ENCODE data around the gene MAP4K3. TPM values are rescaled to one million over a fixed set of nuclear protein-coding genes. Genes with fewer than 3 reads are reported as not detected.
"Not testable (repeated sequence)": the region's sequence is repeated elsewhere in the genome, so short reads cannot be mapped to it uniquely, and the experiment has no call there.

MAP4K3 gene
- total and polyA plus RNA-seq, 2 donors: 11.0 to 19.5 TPM

GRCh38 chr2:39375917-39376316, 61.2 kb downstream of the MAP4K3 start:
- H3K9me3 ChIP-seq (ENCODE audit: control insufficient read depth in 2 of 2, insufficient read depth in 1 of 2, low read length in 1 of 2): no peaks in the 10 kb centered on the region
- peaks cover 0 to 5% of the 10 kb centered on the region in 2 donors for H3K36me3 ChIP-seq (ENCODE audit: control insufficient read depth in 2 of 2, insufficient read depth in 2 of 2, low read length in 1 of 2)
- DNase-seq (ENCODE audit: low read depth in 6 of 9, low spot score in 9 of 9): no peak
- peaks cover 0 to 3% of the 10 kb centered on the region in 2 donors for H3K4me1 ChIP-seq (ENCODE audit: control insufficient read depth in 2 of 2, insufficient read depth in 2 of 2, low read length in 2 of 2)
- H3K27me3 ChIP-seq (ENCODE audit: control insufficient read depth in 2 of 2, insufficient read depth in 1 of 2, low read length in 1 of 2): no peaks in the 10 kb centered on the region
- WGBS: over 99% methylated on average over 2 of the region's 2 CpGs
- no peak overlapping the region for H3K27ac ChIP-seq (ENCODE audit: low read depth in 1 of 2, low read length in 1 of 2)
- no peak overlapping the region for H3K4me3 ChIP-seq (ENCODE audit: low read length in 2 of 2)

- 50% methylated on average over 2 of the region's 2 CpGs for WGBS
- H3K36me3 ChIP-seq (ENCODE audit: control insufficient read depth in 2 of 2, insufficient read depth in 2 of 2, low read length in 1 of 2): peaks cover 0 to 5% of the 10 kb centered on the region in 2 donors
These were observed 63.8 kb downstream of the MAP4K3 start for GRCh38 chr2:39373181-39373802.

GRCh38 chr2:39370101-39370500, 67.0 kb downstream of the MAP4K3 start:
- Histone ChIP-seq H3K9me3 (ENCODE audit: control insufficient read depth in 2 of 2, insufficient read depth in 1 of 2, low read length in 1 of 2) (no peaks in the 10 kb centered on the region), H3K36me3 (ENCODE audit: control insufficient read depth in 2 of 2, insufficient read depth in 2 of 2, low read length in 1 of 2) (peaks cover 0 to 2% of the 10 kb centered on the region in 2 donors), H3K27me3 (ENCODE audit: control insufficient read depth in 2 of 2, insufficient read depth in 1 of 2, low read length in 1 of 2) (no peaks in the 10 kb centered on the region), H3K4me1 (ENCODE audit: control insufficient read depth in 2 of 2, insufficient read depth in 2 of 2, low read length in 2 of 2) (peaks cover 0 to 2% of the 10 kb centered on the region in 2 donors), H3K27ac (ENCODE audit: low read depth in 1 of 2, low read length in 1 of 2) (no peak overlapping the region), H3K4me3 (ENCODE audit: low read length in 2 of 2) (no peak overlapping the region)
- DNase-seq (ENCODE audit: low read depth in 6 of 9, low spot score in 9 of 9): no peak
- 98% methylated on average over 2 of the region's 2 CpGs for WGBS

More at GRCh38 chr2:39373181-39373802, 63.8 kb downstream of the MAP4K3 start:
- H3K9me3 ChIP-seq (ENCODE audit: control insufficient read depth in 2 of 2, insufficient read depth in 1 of 2, low read length in 1 of 2): no peaks in the 10 kb centered on the region
- no peak overlapping the region for H3K27ac ChIP-seq (ENCODE audit: low read depth in 1 of 2, low read length in 1 of 2)
- no peaks in the 10 kb centered on the region for H3K27me3 ChIP-seq (ENCODE audit: control insufficient read depth in 2 of 2, insufficient read depth in 1 of 2, low read length in 1 of 2)
- H3K4me3 ChIP-seq (ENCODE audit: low read length in 2 of 2): no peak overlapping the region
- no peak for DNase-seq (ENCODE audit: low read depth in 6 of 9, low spot score in 9 of 9)
- peaks cover 0 to 4% of the 10 kb centered on the region in 2 donors for H3K4me1 ChIP-seq (ENCODE audit: control insufficient read depth in 2 of 2, insufficient read depth in 2 of 2, low read length in 2 of 2)

GRCh38 chr2:39368846-39369245, 68.2 kb downstream of the MAP4K3 start:
- H3K4me3 ChIP-seq (ENCODE audit: low read length in 2 of 2): no peak overlapping the region
- no peaks in the 10 kb centered on the region for H3K27me3 ChIP-seq (ENCODE audit: control insufficient read depth in 2 of 2, insufficient read depth in 1 of 2, low read length in 1 of 2)
- peak in 2 of 9 donors; percentile 14 to 32 for DNase-seq (ENCODE audit: low read depth in 6 of 9, low spot score in 9 of 9)
- no peaks in the 10 kb centered on the region for H3K36me3 ChIP-seq (ENCODE audit: control insufficient read depth in 2 of 2, insufficient read depth in 2 of 2, low read length in 1 of 2)
- H3K4me1 ChIP-seq (ENCODE audit: control insufficient read depth in 2 of 2, insufficient read depth in 2 of 2, low read length in 2 of 2): peaks cover 0 to 2% of the 10 kb centered on the region in 2 donors
- 18% methylated on average over 3 of the region's 3 CpGs for WGBS
- no peaks in the 10 kb centered on the region for H3K9me3 ChIP-seq (ENCODE audit: control insufficient read depth in 2 of 2, insufficient read depth in 1 of 2, low read length in 1 of 2)
- no peak overlapping the region for H3K27ac ChIP-seq (ENCODE audit: low read depth in 1 of 2, low read length in 1 of 2)

- DNase-seq (ENCODE audit: low read depth in 6 of 9, low spot score in 9 of 9): no peak
- Histone ChIP-seq H3K27me3 (ENCODE audit: control insufficient read depth in 2 of 2, insufficient read depth in 1 of 2, low read length in 1 of 2) (no peaks in the 10 kb centered on the region), H3K9me3 (ENCODE audit: control insufficient read depth in 2 of 2, insufficient read depth in 1 of 2, low read length in 1 of 2) (no peaks in the 10 kb centered on the region), H3K4me3 (ENCODE audit: low read length in 2 of 2) (no peak overlapping the region), H3K4me1 (ENCODE audit: control insufficient read depth in 2 of 2, insufficient read depth in 2 of 2, low read length in 2 of 2) (peaks cover 0 to 2% of the 10 kb centered on the region in 2 donors), H3K36me3 (ENCODE audit: control insufficient read depth in 2 of 2, insufficient read depth in 2 of 2, low read length in 1 of 2) (no peaks in the 10 kb centered on the region), H3K27ac (ENCODE audit: low read depth in 1 of 2, low read length in 1 of 2) (no peak overlapping the region)
- WGBS: 32% methylated on average over 3 of the region's 3 CpGs
These were observed 68.7 kb downstream of the MAP4K3 start for GRCh38 chr2:39368376-39368775.

- Histone ChIP-seq H3K27me3 (ENCODE audit: control insufficient read depth in 2 of 2, insufficient read depth in 1 of 2, low read length in 1 of 2) (no peaks in the 10 kb centered on the region), H3K27ac (ENCODE audit: low read depth in 1 of 2, low read length in 1 of 2) (no peak overlapping the region), H3K4me3 (ENCODE audit: low read length in 2 of 2) (no peak overlapping the region), H3K36me3 (ENCODE audit: control insufficient read depth in 2 of 2, insufficient read depth in 2 of 2, low read length in 1 of 2) (no peaks in the 10 kb centered on the region), H3K9me3 (ENCODE audit: control insufficient read depth in 2 of 2, insufficient read depth in 1 of 2, low read length in 1 of 2) (peaks cover 4 to 14% of the 10 kb centered on the region in 2 donors), H3K4me1 (ENCODE audit: control insufficient read depth in 2 of 2, insufficient read depth in 2 of 2, low read length in 2 of 2) (no peaks in the 10 kb centered on the region)
- WGBS: 99% methylated on average over 4 of the region's 4 CpGs
- DNase-seq (ENCODE audit: low read depth in 6 of 9, low spot score in 9 of 9): no peak
These were observed 74.5 kb downstream of the MAP4K3 start for GRCh38 chr2:39362595-39362994.

- no peak for DNase-seq (ENCODE audit: low read depth in 6 of 9, low spot score in 9 of 9)
- Histone ChIP-seq H3K9me3 (ENCODE audit: control insufficient read depth in 2 of 2, insufficient read depth in 1 of 2, low read length in 1 of 2) (peaks cover 4 to 14% of the 10 kb centered on the region in 2 donors), H3K27ac (ENCODE audit: low read depth in 1 of 2, low read length in 1 of 2) (no peak overlapping the region), H3K27me3 (ENCODE audit: control insufficient read depth in 2 of 2, insufficient read depth in 1 of 2, low read length in 1 of 2) (no peaks in the 10 kb centered on the region), H3K36me3 (ENCODE audit: control insufficient read depth in 2 of 2, insufficient read depth in 2 of 2, low read length in 1 of 2) (no peaks in the 10 kb centered on the region), H3K4me3 (ENCODE audit: low read length in 2 of 2) (no peak overlapping the region), H3K4me1 (ENCODE audit: control insufficient read depth in 2 of 2, insufficient read depth in 2 of 2, low read length in 2 of 2) (no peaks in the 10 kb centered on the region)
These were observed 75.6 kb downstream of the MAP4K3 start for GRCh38 chr2:39361511-39361910.

GRCh38 chr2:39360342-39360741, 76.7 kb downstream of the MAP4K3 start:
- H3K9me3 ChIP-seq (ENCODE audit: control insufficient read depth in 2 of 2, insufficient read depth in 1 of 2, low read length in 1 of 2): peaks cover 4 to 14% of the 10 kb centered on the region in 2 donors

GRCh38 chr2:39359453-39360038, 77.5 kb downstream of the MAP4K3 start:
- Histone ChIP-seq H3K36me3 (ENCODE audit: control insufficient read depth in 2 of 2, insufficient read depth in 2 of 2, low read length in 1 of 2) (no peaks in the 10 kb centered on the region), H3K27me3 (ENCODE audit: control insufficient read depth in 2 of 2, insufficient read depth in 1 of 2, low read length in 1 of 2) (no peaks in the 10 kb centered on the region), H3K27ac (ENCODE audit: low read depth in 1 of 2, low read length in 1 of 2) (no peak overlapping the region), H3K9me3 (ENCODE audit: control insufficient read depth in 2 of 2, insufficient read depth in 1 of 2, low read length in 1 of 2) (peaks cover 4 to 14% of the 10 kb centered on the region in 2 donors), H3K4me3 (ENCODE audit: low read length in 2 of 2) (no peak overlapping the region), H3K4me1 (ENCODE audit: control insufficient read depth in 2 of 2, insufficient read depth in 2 of 2, low read length in 2 of 2) (no peaks in the 10 kb centered on the region)
- 96% methylated on average over 5 of the region's 5 CpGs for WGBS
- no peak for DNase-seq (ENCODE audit: low read depth in 6 of 9, low spot score in 9 of 9)

More at GRCh38 chr2:39360342-39360741, 76.7 kb downstream of the MAP4K3 start:
- H3K4me3 ChIP-seq (ENCODE audit: low read length in 2 of 2); H3K4me1 ChIP-seq (ENCODE audit: control insufficient read depth in 2 of 2, insufficient read depth in 2 of 2, low read length in 2 of 2); DNase-seq (ENCODE audit: low read depth in 6 of 9, low spot score in 9 of 9); H3K27ac ChIP-seq (ENCODE audit: low read depth in 1 of 2, low read length in 1 of 2); H3K27me3 ChIP-seq (ENCODE audit: control insufficient read depth in 2 of 2, insufficient read depth in 1 of 2, low read length in 1 of 2); H3K36me3 ChIP-seq (ENCODE audit: control insufficient read depth in 2 of 2, insufficient read depth in 2 of 2, low read length in 1 of 2): not testable (repeated sequence)
- 98% methylated on average over 2 of the region's 2 CpGs for WGBS

All from thymus (tissue), 11 donors.